ENCODE data around the gene CENPP.

DNA sequence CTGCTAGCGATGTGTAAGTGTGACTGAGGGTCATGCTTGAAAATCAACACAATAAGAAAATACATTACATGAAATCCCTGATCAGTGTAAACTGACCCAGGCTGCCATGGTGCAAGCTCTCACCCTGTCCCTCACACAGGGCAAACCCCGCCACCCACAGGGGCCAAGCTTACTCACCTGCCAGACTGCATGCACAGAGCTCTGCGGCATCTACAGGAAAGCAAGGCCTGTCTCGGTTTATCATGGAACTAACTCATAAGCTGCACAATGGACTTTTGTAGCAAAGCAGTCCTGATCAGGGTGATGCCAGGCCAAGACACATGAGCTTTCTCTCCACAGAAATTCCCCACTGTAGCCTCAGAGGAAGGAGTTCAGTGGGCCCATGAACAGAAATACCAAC is 334.5 kb downstream of the CENPP start:
- TF ChIP-seq ZNF274 (IDR thresholded peaks at IDR 0.05; ENCODE audit: low read depth, low read length) (no peak), SUZ12 (IDR thresholded peaks at IDR 0.05; ENCODE audit: extremely low read depth, insufficient read depth, insufficient read length) (no peak)
